HL-60 (cell line): ENCODE measurements around the gene DAGLB.

Experiments used
- CTCF ChIP-seq: IDR thresholded peaks from one replicate; pipeline ENCODE4 v1.5.1; 2011; ENCODE audit warnings: low read length, control low read depth, inconsistent platforms; ENCODE audit not compliant: insufficient read depth
- POLR2AphosphoS5 ChIP-seq: IDR thresholded peaks from 2 replicates; pipeline ENCODE4 v1.6.1; 2012; ENCODE audit warnings: low read depth
- REST ChIP-seq: IDR thresholded peaks from 2 replicates; pipeline ENCODE4 v1.6.1; 2012; ENCODE audit warnings: low read depth; ENCODE audit not compliant: insufficient replicate concordance
- SPI1 ChIP-seq: IDR thresholded peaks from 2 replicates; pipeline ENCODE4 v1.6.1; 2012; ENCODE audit warnings: low read depth, mild to moderate bottlenecking, borderline replicate concordance

GRCh38 chr7:6446838-6447580 lies 745 bp downstream of the DAGLB start:
- TF ChIP-seq CTCF (no peak), POLR2AphosphoS5 (peak; percentile 26; the same call in 1 of the 2 replicates), REST (no peak), SPI1 (peak; percentile 77; the same call in 1 of the 2 replicates)
